Brain pericyte (primary cell): Measurements from ENCODE around the gene RCBTB2.
"Not testable (repeated sequence)": the region's sequence is repeated elsewhere in the genome, so short reads cannot be mapped to it uniquely, and the experiment has no call there.

Experiments
- DNase-seq: peaks from one replicate; pipeline ENCODE4 v3.0.0-alpha.2; 2012; ENCODE audit warnings: low read depth, low spot score

The RCBTB2 gene

DNA sequence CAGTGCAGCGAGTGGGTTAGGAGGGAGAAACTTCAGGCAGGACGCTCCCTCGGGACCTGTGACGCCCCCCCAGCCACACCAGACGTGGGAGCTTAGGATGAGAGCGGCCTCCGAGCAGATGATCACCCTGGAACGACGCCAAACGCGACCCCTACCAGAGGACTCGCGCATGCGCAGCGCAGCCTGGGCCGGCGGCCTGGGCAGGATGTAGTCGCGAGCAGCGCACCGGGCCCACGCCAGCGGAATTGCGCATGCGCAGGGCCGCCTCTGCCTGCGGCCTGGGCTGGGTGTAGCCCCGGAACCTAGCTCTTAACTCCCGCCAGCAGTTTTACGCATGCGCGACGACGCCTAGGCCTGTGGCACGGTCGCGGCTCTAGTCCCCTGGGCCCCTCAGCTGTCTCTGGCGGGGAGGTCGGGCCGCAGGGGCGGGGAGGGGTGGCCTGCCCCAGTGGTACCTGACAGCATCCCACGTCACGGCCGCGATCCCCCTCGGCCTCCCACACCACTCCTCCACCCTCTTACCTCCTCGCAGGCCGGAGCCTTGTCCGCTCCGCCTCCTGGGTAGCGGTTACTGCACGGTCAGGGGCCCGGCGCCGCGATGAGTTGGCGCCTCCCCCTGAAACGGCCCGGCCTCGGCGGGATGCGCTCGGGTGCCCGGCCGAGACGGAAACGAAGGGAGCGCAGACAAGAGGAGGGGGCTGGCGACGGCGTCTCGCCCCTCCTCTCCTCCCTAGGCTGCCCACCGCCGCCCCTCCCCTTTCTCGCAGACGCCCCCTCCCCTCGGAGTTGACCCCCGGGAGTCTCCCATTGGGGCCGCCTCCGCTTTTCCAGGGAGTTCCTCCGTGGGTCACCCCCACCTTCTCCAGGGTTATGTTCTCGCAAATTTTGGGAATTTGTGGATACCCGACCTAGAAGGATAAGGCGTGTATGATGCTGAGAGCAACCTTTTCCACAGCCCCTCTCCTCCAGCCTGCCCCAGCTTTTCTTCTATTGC, at the start of gene RCBTB2:
Gene RCBTB2 (minus strand): TSS at position 575 of the 994 bp plus-strand sequence. CDS start 11,141 bp downstream, outside the sequence.
- peak; percentile 89 for DNase-seq

DNA sequence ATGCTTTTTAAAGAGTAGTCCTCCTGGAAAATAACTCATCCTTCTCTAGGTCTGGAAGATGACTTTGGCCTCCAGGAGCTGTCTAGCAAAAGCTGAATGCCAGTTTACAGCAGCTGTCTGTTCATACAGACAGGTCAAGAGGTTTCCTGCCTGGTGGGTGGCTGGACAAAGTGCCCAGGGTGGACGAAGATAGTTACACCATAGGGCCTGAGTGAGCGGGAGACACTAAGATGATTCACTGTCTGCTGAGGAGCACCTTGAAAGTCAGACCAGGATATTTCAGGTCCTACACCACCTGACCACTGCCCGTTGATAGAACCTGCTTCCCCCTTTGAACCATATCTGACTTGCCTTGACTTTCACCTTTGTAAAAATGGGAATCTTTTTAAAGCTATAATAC, 49.2 kb upstream of the RCBTB2 start:
- no peak for DNase-seq

DNA sequence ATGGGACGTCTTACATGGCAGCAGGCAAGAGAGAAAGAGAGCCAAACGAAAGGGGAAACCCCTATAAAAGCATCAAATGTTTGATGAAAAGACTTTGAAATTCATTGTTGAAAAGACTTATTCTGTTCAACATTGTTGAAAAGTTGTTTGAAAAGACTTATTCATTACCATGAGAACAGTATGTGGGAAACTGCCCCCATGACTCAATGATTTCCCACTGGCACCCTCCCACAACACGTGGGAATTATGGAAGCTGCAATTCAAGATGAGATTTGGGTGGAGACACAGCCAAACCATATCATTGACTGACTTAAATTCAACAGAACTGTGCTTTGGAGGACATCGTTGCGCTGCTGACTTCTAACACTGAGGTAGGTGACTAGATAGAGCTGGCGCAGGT, 48.0 kb upstream of the RCBTB2 start:
- no peak for DNase-seq

DNA sequence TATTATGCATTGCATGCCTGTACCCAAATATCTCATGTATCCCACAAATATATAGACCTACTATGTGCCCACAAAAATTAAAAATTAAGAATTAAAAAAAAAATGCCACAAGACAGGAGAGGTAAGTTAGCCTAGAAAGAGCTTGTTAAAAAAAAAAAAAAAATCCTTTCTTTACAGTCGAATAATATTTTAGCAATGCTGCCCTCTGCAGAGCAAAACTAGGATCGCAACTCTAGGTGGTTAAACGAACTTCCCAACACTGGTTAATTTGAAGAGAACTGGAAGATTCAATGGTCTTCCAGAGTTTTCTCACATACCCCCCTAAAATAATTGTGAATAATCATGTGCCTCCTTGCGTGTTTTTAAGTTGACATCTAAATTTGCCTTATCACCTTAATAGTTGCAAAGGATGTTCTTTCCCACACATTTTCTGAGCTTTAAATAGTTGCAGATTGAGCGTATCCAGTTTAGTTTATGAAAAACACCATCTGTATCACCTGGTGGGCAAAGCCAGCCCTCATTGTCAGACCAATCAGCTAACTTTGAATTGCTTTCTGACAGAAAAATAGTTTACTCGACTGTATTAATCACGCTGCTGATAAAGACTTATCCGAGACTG, 47.4 kb upstream of the RCBTB2 start:
- no peak for DNase-seq

DNA sequence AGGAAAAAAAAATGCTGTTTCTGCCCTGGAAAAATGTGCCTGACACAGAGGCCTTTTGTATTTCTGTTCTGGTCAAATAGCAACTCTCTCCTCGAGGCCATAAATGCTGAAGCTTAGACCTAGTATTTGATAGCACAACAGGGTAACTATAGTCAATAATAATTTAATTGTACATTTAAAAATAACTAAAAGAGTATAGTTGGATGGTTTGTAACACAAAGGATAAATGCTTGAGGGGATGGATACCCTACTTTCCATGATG, 47.0 kb upstream of the RCBTB2 start:
- DNase-seq = not testable (repeated sequence)

DNA sequence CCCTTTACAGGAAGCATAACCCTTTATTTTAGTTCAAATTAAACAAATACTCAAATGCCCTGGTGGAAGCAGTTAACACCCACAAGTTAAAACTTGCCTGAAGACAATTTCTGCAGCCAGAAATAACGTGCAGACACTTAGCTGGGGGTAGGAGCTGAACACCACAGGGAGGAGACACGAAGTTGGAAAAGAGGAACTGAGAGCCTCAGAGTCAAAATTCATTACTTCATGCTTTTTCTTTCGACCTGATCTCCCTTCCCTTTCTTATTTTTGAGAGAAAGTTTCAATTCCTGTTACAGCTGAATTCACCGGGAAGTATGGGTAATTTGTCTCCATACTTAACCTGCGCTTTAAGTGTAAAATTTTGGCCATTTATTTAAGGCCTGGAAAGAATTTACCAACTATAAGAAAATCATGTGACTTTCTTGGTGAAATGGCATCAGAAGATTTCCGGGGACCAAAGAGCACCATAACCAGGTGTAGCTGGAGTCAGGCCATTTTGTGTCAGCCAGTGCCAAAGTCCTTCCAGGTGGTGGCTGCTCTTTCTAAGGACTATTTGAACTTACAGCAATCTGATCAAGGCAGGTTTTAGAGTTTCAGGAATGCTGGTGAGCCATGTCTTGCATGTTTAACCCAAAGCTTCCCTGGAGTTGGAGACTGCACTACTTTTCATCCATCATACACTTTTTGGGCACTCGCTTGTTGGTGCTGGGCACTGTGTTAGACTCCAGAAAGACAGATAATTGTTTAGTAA, 46.5 kb upstream of the RCBTB2 start:
- no peak for DNase-seq

DNA sequence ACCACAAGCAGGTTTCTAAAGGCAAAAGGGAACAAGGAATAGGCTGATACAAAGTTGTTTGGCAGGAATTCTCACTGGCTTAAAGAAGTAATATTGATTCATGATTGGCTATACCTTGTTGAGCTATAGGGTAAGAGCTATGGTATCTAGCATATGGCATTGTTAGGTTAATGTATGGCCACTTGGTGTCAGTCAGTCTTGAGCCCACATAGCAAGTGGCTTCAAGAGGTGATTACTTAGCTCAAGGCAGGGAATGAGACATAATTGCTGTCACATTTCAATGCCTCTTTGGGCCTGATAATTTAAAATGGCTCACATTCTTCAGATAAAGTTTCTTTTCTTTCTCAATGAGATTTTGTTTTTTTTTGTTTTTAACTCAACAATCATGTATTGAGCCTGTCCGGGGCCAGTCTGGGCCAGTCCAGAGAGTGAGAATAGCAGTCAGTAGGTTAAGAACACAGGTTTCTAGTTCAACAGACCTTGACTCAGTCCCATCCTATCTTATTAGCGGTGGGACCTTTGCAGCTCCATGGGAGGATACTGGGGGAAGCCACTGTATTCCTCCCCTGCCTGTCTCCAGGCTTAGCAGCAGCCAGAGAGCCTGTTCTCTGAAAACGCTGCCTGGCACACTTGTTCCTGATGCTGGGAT, 45.8 kb upstream of the RCBTB2 start:
- no peak for DNase-seq

DNA sequence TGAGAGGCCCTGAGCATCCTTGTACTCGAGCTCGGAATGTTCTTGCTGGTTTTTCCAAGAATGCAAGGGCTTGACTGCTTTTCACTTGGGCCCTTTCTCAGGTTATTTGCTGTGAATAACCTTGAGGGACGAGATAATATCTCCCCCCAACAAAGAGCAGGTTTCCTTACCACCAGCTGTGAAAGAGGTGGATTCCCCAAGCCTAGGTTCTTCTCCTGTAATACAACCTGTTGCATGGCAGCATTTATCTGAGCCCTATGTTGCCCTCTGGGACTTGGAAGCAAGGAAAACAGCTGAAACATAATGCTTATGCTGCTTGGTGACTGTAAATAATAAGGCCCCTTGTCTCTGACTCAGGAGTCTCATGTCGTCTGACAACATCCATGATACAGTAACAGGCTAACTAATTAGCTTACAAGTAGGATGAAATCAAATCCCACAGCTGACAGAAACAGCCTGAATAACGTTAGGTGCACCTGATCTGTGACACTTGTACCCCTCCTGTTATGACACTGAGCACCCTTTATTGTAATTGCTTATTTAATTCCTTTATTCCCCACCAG, 43.6 kb upstream of the RCBTB2 start:
- no peak for DNase-seq

DNA sequence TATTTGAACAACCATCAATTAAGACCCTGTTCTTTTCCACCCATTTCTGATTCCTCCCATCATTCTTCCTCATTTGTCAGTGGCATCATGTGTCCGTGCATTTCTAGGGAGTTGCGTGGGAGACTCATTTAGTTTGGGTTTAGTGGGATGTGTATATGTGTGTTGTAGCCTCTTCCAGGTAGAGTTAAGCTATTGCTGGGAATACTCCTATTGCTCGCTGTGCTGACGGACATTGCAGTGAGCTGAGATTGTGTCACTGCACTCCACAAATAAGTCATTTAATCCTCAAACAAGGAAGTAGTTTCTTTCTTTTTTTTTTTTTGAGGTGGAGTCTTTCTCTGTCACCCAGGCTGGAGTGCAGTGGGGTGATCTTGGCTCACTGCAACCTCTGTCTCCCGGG, 42.2 kb upstream of the RCBTB2 start:
- DNase-seq = no peak

DNA sequence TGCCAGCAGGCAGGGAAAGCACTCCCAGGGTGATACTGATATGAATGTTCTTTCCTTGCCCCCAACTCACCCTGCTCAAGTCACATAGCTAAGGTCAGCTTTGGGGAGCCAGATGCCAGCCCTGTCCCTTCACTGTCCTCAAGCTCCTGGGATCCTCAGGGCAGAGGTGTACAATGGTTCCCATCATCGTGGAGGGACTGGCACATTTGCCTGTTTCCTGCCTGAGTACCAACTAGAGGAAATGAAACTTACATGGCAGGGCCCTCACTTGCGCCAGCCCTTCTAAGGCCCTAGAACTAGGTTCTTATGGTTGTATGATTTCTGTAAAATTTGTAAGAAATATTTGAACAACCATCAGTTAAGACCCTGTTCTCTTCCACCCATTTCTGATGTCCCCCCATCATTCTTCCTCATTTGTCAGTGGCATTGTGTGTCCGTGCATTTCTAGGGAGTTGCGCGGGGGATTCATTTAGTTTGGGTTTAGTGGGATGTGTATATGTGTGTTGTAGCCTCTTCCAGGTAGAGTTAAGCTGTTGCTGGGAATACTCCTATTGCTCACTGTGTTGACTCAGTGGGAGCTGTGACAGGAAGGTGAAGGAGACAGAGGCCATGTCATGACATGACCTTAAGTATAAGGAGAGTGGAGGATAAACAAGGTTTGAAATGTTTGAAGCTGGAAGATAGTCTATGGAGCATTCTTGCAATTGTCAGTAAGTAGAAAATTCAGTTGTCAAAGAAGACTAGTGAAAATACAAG, 41.3 kb upstream of the RCBTB2 start:
- DNase-seq = no peak

DNA sequence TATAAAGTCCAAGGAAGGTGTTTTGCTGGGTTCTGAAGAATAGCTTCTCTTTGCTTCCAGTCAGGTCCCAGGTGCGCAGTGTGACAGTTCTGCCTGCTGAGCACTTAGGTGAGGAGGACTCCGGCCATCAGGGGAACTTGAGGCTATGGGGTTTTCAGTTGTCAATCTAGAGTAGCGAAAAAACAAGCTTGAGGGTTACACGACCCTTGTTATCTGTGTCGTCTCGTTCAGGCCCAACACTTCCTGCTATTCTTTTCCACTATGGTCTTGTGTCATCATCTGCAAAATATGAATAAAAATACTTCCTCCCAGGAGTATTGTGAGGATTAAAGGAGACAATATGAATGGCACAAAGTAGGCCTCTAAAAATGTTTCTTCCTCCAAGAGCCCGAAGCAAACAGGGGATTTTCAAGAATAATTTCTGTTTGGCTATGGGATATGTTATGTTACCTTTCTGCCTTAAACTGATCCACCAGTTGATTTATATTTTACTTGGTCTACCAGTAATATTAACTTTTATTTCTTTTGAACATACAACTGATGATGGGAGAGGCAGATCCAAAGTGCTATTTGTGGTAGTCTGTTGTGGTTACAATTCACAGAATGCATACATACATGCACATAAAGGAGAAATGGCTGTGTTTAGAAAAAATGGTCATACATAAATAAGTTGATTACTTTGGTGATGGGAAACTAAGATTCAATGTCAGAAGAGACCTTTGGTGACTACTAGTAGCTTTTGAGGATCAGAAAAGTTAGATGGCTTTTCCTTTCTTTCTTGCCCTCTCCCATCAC, 40.5 kb upstream of the RCBTB2 start:
- DNase-seq = no peak

DNA sequence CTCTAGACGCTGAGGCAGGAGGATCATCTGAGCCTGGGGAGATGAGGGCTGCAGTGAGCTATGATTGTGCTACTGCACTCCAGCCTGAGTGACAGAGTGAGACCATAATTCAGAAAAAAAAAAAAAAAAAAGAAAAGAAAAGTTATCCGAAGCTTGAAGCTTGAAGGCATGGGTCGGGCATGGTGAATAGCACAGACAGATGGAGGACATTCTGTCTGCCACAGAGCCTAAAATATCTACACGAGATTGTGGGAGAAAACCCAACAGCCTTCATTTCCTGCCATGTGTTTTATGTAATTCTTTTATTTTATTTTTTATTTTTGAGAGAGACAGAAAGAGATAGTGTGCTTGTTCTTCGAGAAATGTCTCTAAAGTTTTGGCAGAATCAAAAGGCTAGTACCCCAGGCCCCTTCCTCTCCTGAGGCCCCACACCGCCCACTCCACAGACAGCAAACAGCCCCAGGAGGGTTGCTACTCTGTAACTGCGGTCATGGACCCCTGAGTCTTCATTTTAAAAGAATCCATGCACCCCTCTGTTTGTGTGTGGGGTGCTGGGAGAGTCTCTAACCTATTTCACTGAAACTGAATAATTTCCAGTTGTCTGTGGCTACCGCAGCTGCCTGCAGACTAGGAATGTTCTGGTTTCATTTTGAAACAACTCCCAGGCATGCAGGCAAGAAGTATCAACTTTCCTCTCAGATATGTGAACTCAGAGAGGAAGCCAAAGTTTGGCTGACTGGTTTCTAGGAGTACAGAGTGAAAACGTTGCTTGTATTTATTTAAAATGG, 38.4 kb upstream of the RCBTB2 start:
- DNase-seq = no peak

DNA sequence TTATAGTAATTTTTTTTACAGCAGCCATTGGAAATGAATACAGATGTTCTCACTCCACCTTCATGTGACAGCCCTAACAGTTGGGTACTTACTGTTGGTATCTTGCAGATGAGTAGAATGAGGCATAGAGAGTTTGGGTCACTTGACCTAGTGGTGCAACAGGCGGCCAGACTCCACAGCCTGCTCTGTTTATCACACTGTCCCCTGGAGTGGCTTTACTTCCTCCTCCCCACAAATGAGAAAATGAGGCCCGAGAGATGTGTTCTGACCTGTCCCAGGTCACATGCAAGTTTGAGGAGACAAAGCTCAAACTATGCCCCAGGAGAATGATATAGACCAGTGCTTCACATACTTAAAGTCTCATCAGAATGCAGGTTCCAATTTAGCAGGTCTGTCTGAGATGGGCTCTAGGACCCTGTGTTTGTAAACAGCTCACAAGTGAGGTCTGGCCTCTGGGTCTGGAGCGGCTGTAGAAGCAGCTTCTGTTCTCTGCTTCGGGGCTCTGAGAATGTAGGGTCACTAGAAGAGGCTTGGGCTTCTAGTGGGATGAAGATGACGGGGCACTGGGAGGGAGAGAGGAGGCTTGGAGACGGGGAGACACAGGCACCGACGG, 37.4 kb upstream of the RCBTB2 start:
- no peak for DNase-seq

DNA sequence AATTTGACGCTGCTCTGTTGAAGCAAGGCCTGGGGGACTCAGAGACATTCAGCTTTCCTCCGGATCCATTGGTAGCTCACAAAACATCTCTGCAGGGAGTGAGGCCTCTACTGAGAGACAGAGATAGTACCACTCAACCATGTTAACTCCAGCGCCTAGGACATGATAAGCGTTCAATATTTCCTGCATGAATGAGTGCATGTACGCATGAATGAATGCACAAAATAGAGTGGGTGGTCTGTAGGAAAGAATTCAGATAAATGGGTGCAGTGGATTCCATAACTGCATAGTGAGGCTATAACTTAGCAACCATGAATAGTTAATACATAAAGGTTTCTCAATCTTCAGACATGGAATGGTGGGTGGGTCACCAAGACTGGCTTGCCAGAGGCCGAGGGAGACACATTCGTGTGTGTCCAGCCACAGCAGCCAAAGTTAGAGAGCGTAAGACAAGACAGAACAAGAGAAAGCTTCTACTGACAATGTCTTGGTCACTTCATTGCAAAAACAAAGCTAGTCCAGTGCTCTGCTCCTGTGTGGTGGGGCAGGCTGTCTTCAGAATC, 36.3 kb upstream of the RCBTB2 start:
- no peak for DNase-seq

DNA sequence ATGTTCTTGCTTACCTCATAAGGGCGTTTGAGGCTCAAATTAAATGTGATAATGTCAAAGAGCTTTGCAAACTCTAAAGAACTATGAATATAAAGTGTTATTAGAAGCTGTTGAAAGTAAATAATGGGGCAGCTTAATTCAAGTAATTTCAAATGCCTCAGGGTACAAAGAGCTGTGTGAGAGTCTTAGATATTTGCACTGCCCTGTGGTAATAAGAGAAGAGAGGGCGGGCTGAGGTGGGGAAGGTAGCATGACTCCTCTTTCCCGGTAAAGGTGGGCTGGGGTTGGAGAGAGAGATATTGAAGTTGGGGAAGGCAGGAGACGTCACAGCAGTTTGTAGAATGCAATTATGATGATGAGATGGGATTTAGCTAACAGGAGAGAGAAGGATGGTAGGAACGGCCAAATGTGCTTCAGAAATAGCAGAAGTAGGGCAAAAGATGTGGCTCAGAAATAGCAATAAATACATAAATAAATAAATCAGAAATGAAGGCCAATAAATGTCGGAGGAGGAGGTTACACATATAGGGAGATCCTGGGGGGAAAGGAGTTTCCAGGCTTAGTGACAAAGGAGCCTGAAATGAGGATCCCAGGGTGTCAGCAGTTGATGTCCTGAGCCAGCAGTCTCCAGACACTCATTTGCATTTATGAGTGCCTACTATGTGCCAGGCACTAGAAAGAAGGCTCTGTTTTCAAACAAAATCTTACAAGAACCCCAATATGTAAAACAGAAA, 35.7 kb upstream of the RCBTB2 start:
- no peak for DNase-seq

DNA sequence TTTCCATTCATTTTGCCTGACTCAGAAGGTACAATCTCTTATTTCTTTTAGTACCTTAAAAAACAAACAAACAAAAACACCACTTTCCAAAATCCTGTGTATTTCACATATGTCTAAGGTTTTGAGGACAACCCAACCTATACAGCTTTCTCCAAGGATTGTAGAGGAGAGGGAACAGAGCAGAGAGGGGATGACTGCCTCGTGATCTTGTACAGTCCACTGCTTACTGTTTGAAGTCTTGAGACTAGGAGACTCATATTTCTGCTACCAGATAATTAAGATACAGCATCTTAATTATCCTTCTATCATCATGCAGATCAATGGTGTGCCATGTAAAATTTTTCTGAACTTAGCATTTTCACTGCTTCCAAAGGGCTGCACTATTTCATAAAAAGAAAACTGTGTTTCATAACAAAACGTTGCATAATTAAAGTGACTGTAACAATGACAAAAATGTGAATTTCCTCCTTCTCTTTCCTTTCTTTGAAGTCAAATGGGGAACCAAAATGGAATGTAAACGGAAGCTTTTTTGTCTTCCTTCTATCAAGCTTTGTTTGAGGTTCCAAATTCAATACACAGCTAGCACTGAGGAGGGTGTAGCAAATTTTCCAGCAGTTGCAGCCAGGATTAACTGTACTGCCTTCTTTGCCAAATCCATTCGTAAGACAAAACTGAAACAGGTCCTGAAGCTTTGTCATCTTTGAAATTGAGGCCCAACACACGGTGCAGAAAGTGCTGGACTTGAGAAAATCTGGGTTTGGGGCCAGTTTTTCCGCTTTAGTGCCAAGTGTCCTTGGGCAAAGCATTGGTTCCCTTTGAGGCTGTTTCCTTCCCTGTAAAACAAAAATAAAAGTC, 34.9 kb upstream of the RCBTB2 start:
- DNase-seq = no peak

DNA sequence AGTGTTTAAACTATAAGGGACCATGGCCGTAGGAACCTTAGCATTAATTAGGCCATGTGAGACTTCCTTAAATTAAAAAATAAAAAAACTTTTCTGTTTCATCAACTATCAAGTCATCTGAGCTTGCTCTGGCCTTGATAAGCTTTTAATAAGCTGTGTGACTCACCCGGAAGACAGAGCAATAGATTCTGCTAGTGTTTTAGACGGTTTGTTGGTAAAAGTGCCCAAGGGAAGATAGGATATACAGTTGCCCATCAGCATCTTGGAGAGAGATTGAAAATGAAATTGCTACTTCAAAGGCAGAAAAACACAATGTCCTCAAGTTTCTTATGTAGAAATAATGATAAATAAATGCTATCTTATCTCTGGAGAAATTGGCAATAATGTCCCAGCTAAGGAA, 31.2 kb upstream of the RCBTB2 start:
- no peak for DNase-seq
